Jurkat, Clone E6-1 (cell line): ENCODE results near the gene OPCML.

Source experiments
- DNase-seq: peaks from one replicate; pipeline ENCODE4 v3.0.0-alpha.2; 2011; ENCODE audit warnings: low read depth, low spot score
- H3K4me3 ChIP-seq: 2 replicates; pipeline ENCODE4 v1.5.1; 2011; ENCODE audit warnings: mild to moderate bottlenecking, low read length, control low read depth, moderate library complexity

Gene OPCML

DNA sequence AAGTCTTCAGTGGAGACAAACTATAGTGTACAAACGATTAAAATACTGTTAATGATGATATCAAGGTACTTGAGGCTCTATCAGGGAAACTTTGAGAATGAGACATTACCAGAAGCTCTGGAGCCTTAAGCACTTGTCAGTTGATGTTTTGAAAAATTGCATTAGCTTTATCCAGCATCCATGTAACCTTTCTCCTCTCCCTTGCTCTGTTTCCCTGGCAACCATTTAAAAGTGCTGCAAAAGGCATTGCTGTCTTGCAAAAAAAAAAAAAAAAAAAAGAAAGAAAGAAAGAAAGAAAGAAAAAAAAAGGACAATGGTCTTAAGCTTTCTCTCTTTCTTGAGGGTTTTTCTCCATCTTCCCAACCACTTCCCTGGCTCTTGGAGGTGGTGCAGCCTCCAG, 787.0 kb downstream of the OPCML start:
- H3K4me3 ChIP-seq, result no peak overlapping the region
- DNase-seq, result no peak

DNA sequence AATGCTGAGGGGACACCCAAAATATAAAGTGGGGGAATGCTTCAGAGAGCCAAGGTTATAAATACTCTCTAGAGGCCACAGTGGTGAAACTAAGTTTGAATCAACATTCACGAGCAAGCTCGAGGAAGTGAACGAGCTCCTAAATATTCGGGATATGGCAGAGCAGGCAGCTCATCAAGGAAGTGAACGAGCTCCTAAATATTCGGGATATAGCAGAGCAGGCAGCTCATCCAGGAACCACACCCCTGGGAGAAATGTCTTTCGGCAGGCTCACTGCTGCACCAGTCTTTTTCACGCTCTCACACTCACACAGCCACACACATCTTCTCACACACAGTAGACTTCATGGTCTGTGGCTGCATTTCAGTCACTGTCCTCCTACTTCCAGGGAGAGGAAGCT, 787.5 kb downstream of the OPCML start:
- no peak overlapping the region for H3K4me3 ChIP-seq
- DNase-seq, result no peak

DNA sequence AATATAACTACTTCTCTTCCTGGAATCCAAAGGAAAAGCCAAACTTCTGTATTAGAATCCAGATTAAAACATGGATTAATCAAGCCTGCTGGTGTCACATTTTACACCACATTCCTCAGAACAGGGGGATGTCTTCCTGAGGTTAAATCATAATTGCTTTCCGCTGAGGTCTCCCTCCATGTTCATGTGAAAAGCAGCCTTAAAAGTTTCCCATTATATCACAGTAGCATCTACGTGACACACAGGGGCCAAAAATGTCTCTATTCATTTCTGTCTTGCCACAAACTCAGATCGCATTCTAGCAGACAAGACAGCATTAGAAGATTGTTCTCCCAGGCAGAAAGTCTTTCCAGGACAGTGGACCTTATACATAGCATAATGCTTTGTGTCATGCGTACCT, 788.7 kb downstream of the OPCML start:
- H3K4me3 ChIP-seq, result no peak overlapping the region
- no peak for DNase-seq

DNA sequence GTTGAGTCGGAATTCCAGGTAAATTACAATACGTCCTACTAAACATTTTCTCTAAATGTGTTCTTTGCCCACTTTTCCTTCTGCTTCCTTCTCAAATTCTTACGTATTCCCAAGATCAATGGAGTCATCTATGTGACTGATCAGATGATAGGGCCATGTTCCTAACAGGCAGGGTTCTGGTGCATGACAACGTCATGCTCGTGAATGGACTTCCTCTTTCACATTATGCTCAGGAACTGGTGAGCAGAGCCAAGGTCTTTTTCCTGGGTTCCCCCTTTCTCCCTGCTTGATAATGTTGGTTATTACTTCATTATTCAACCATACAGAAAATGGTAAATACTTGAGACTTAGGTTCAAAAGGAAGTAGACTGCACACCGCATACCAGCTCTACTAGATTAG, 789.4 kb downstream of the OPCML start:
- H3K4me3 ChIP-seq, result no peak overlapping the region
- DNase-seq, result no peak

DNA sequence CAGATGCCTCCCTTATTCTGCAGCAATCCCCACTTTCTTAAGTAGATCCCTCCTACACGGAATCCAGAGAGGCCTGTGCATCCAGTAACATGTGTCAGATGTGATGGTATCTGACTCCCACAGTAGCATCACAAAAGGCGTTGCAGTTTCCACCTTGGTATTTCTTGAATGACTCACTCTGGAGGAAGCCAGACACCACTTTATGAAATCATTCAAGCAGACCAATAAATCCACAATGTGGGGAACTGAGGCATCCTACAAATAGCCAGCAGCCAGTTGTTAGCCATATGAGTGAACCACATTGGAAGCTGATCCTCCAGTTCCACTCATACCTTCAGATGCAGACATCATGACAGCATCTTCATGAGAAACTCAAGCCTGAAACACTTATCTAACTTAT, 798.1 kb downstream of the OPCML start:
- no peak for DNase-seq
- no peak overlapping the region for H3K4me3 ChIP-seq

DNA sequence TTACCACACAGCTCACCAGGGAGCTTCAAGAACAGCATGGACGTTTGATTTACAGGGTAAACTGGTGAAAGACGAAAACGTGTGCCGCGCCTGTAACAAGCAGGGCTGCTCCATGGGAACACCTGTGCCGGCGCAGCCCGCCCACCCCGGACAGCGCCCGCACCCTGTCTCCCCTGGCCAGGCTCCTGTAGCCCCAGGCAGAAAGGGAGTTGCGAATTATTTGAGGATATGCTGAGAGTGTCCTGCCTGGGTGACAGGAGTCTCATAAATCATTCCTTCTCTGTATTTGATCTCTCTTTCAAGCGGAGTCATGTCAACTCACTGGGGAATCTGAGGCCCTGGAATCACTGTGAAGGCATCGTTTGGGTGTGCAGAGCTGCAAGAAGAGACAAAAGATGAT, 804.3 kb downstream of the OPCML start:
- DNase-seq, result no peak
- no peak overlapping the region for H3K4me3 ChIP-seq

DNA sequence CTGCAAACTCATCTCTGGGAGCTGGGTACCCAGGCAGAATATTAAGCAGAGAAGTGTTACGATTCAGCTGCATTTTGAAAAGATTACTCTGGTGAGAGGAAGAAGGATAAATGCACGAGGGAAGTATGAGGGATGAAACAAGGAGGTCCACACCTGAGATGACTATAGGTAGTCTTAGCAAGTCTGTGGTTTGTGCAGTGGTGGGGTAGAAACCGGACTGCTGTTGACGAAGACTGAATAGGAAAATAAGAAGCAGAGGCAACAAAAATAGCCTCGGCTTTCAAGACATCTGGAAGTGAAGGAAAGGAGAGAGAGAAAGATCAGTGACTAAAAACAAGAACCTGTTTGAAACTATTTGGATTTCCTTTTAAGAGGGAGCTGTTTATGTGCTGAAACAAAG, 810.8 kb downstream of the OPCML start:
- no peak overlapping the region for H3K4me3 ChIP-seq
- DNase-seq, result no peak

DNA sequence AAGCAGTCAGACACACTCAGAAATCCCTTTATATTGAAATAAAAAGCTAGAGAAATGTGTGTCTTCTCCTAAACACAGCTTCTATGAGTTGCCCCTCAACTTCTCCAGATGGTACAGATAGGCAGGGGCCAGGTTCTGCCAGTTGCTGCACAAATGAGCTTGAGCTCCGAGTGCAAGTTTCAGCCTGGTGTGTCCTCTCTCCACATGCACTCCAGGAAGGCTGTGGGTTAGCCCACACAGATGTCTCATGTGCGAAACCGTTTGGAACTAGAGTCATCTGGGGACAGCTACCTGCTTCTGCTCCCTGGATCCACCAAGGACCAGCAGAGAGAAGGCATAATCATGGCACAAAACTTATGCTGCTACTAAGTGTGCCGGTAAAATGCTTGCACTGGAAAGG, 812.6 kb downstream of the OPCML start:
- H3K4me3 ChIP-seq, result peak overlapping the region; percentile 40
- peak; percentile 49 for DNase-seq

DNA sequence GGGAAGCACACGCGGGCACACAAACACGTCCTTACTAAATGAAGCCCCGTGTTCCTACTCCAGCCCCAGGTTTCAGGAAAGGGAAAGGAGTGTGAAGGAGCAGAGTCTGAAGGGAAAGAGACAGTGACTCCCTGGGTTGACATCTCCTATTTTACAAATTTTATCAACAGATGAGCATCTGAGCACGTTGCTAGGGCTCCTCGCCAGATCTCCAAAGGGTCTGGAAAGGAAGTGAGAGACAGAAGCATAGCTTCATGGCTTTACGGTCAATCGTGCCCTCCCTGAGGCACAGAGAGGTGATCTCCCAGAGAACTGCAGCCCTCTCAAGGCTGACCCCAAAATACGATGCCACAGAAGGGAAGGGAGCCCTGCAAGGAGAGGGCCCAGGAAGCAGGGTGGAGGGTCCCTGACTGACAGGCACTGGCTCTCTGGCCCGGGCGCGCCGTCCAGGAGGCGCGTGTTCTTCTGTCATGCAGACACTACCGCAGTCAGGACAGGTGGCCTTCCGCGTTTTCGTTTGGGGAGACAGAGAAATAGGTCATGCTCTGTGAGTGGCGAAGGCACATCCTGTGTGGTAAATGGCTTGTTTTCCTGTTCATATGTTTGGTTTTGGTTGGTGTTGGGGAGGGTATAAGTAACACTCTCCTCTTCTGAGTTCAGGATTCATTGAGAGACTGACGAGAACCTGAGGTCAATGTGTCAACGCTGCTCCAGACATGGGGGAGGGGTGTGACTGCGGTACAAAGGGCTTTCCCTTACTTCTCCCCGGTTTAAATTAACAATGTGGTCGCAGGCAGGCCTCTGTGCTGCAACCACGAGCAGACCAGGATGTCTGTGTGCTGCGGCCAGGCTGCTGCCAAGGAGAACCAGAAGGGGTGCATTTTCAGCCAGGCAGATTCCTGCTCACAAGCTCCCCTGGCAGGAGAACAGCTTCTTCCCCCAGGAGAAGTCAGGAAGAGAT, 813.3 kb downstream of the OPCML start:
- H3K4me3 ChIP-seq, result peak overlapping the region; percentile 40
- peak; percentile 86 for DNase-seq

DNA sequence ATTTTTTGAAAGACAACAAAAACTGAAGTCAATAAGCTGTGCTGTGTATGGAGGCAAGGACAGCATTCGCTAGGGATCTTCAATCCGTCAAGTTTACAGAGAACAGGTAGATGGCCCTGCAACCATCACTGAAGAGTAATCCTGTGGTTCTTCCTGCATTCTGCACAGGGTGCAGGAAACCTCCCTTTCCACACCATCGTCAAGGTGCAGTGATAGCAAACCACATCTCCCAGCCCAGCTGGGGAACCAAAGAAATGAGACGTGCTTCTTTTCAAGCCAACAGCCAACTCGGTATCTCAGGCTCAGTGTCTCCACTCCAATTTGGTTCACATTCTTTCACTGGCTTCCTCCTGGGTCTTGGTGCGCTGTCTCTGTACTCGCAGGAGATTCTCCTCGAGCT, 814.5 kb downstream of the OPCML start:
- H3K4me3 ChIP-seq, result 0 out of 2 replicates have a peak overlapping the region, but pooled peaks have one; percentile 11

DNA sequence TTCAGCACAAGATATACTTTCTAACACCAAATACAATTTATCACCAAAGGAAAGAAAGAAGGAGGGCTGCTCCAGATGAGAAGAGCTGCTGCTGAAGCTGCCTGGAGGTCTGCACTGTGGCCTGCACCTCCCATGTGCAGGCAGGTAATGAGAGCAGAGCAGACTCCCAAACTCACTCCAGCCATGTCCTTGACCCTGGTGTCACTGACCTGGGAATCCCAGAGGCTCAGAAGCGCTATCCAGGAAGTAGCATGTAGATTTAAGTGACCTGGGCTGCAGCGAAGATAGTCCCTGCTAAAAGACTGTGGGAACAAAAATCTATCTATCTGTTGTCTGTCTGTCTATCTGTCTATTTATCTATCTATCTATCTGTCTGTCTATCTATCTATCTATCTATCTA, 816.3 kb downstream of the OPCML start:
- no peak for DNase-seq
- no peak overlapping the region for H3K4me3 ChIP-seq

More for the DNA sequence above, 814.5 kb downstream of the OPCML start:
- peak; percentile 80 for DNase-seq

DNA sequence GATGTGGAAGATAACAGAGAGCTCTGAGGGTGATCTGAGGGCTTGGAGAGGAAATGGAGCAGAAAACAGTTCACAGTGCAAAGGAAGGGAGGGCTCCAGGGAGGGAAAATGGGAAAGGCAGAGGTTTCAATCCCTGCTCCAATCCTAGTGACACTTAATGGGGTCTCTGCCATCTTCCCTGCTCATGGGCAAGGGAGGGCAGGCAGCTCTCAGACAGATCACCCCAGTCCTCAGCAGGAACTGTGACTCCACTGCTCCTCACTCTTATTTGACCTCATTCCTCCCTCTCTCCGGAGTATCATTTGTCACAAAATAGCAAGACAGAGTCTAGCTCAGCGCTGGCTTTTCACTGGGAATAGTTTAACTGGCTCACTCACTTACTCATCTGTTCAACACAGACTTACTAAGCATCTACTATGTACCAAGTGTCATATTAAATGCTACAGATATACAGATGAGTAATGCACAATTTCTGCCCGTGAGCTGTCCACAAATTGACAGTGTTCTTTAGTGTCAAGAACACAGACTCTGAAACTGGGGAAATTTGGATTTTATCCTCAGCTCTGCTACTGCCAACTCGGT, 817.4 kb downstream of the OPCML start:
- DNase-seq, result no peak
- no peak overlapping the region for H3K4me3 ChIP-seq

DNA sequence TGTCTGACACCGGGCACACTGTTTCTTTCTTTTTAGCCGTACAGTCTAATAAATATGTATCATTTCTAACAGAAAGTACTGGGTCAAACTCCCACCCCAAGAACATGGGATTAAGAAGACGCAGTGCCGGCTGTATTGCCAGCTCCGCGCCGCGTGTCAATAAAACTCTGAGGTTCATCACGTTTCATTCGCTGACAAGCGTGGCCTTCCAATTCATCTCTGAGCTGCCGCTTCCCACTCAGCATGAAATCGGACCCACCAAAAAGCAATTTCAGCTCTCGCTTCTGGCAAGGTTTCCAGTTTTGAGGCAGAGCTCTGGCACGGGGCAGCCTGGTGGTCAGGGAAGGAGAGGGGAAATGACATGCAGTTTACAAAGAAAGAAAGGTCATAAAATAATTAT, 819.8 kb downstream of the OPCML start:
- no peak overlapping the region for H3K4me3 ChIP-seq
- DNase-seq, result no peak

DNA sequence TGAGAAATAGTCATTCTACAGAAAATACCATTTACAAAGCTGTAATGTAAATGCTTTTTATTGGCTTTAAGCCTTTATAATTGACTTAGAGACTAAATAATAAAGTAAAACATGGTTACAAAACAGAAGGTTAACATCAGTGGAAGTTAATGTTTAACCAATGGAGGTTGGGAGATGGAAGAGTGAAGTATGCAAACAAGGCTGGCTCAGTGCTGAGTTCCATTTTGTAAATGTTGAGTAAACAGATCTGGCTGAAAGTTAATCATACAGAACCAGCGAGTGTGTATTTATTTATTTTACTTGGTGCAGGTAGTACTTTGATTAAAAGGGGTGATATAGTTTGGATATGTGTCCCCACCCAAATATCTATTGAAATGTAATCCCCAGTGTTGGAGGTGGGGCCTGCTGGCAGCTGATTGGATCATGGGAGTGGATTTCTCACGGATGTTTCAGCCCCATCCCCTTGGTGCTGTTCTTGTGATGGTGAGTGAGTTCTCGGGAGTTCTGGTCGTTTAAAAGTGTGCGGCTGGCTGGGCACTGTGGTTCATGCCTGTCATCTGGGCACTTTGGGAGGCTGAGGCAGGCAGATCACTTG, 827.4 kb downstream of the OPCML start:
- no peak overlapping the region for H3K4me3 ChIP-seq
- DNase-seq, result no peak

DNA sequence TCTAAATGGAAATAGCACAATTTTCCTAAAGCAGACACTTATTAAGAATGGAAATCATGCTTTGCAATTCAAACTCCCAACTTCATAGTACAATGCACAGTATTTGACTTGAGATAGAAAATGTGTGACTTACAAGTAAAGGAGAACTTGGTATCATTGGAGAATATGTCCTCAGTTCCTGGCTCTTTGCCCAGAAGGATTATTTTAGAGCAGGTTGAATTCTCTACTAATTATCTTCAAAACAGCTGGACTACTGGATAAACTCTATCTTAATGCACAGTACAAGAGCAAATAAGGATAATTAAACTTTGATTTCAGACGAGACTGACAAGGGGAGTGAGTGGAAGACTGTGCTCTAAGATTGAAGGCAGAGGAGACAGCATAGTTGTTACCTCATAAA, 839.4 kb downstream of the OPCML start:
- no peak overlapping the region for H3K4me3 ChIP-seq

DNA sequence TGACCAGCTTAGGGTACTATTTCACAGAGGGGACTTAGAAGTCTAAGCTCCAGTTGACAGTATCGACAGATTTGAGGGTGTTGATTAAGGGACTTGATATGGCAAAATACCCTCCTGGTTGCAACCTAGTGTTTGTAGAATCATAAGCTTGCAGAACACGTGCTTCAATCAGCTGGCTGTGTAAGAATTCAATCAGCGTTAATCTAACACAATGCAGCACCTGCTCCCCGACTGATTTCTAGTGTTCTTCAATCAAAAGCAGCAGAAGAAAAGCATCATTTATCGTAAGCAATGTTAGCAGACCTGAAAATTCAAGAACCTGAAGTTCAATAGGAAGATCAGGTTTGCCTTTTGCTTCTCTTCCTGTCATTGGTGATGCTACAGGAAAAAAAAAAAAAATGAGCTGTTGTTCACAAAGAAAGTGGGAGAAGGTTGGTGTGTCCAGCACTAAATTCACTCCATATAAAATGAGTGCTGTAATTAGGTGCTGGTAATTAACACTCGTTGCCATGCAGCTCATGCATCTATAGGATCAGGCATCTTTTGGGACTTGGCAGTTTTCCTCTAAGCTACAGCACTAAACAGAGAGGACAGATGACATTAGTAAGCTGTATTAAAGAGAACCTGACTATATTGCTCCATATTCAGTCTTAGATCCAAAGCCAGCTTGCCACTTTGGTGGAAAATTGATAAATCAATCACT, 840.3 kb downstream of the OPCML start:
- no peak for DNase-seq
- no peak overlapping the region for H3K4me3 ChIP-seq

More for the DNA sequence above, 839.4 kb downstream of the OPCML start:
- no peak for DNase-seq

DNA sequence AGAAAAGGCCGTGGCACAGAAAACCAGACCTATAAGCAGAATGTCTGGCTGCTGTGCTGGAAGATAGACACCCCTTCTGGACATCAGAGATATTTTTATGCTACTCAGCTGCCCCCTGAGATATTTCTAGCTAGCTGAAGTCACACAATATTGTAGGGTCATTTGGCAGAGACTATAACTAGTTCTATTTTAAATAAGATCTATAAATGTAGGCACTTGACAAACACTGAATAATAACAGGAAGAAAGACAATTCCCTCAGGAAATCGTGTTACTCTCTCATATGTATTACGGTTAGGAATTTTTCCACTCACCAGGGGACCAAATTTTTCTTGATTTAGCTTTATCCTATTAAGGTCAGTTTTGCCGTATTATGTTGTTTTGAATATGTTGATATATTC, 845.4 kb downstream of the OPCML start:
- DNase-seq, result no peak
- H3K4me3 ChIP-seq, result no peak overlapping the region

DNA sequence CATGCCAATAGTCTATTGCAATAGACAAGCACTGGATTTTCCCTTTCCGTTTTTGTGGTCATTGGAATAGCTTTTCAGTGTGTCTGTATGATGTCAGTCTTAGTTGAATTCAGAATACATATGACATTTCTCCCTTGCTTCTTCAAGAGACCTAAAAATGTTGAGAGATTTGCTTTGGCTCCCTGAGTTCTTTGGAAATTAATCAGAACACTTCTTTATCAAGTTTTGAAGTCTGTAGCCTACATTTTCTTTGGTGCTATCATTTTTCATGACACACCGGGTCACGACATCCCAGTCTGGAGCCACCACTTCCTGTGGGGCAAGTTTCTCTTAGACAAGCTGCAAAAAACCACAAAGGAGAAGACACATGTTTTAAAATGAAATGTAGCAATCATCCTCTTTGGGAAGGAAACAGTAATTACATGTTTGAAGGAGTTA, 847.1 kb downstream of the OPCML start:
- DNase-seq, result peak; percentile 33

DNA sequence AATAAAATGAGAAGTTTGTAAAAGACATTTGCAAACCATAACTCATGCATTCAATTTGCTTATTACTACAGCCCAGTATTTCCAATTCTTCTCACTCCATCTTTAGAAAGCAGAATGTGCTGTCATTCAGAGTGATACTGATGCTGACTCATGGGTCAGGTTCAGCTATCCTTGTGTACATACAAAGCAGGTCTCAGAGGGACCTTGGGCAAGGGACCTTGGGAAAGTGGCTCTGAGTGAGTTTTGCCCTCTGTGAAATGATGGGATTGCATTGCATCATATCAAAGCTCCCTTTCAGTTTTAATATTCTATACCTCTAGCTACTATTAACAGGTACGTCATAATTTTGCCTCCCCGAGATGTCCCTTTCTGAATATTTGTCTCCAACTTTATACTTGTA, 848.7 kb downstream of the OPCML start:
- no peak for DNase-seq
- H3K4me3 ChIP-seq, result no peak overlapping the region

More for the DNA sequence above, 847.1 kb downstream of the OPCML start:
- H3K4me3 ChIP-seq, result no peak overlapping the region

DNA sequence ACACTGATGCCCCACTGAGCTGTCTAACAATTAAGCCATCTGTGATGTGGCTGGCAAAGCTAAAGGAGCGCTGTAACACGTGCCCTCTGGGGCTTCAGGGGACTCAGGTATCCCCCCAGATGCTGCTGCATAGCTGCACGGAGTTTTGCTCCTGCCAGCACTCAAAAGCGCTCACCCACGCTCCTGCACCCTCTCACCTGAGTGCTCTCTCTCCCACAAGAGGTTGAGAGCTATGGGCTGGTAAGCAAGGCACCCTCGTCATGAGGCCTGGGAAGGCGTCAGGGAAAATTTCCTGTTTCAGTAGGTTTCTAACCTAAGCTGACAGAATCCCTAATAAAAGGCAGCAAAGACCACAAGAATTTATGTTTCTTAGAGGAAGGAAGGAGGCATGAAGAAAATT, 850.3 kb downstream of the OPCML start:
- no peak overlapping the region for H3K4me3 ChIP-seq
- DNase-seq, result no peak
